SKM-1 treated with dmso at 0.1 percent for 144 hours (cell line): ENCODE results near the gene RASAL1.
"Not testable (repeated sequence)": the region's sequence is repeated elsewhere in the genome, so short reads cannot be mapped to it uniquely, and the experiment has no call there.

Experiments used
- DNase-seq: peaks from one replicate; lab custom pipeline; 2025; ENCODE audit not compliant: unreplicated experiment; lab: John Stamatoyannopoulos, UW

Gene RASAL1

DNA sequence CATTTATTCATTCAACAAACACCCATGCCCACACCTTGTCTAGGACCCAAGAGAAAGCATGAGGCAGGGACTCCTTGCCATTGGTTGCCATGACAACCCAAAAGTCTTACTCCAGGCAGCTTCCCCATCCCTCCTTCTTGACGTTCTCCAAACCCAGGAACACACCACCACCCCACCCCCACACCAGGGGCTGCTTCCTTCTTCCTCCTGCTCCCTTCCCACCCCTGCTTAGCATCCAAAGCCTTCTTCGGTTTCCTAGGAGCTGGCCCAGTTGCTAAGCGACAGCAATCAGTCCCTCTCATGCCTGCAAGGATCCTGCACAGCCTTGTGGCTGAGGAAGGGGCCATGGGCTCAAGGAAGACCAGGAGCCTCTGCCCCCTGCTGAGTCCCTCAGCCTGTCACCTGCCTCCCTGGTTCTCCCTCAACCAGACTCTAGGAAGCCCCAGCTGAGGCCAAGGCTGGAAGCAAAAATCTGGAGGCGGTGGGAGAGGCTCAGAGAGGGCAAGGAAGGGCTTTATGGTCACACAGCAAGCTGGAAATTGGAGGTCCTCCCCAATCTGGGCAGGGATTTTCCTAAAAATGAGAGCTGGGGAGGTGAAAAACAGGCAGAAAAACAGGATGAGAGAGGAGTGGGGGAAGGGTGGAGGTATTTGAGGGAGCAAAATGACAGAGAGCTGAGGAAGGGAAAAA is 15.4 kb downstream of the RASAL1 start:
- no peak for DNase-seq

DNA sequence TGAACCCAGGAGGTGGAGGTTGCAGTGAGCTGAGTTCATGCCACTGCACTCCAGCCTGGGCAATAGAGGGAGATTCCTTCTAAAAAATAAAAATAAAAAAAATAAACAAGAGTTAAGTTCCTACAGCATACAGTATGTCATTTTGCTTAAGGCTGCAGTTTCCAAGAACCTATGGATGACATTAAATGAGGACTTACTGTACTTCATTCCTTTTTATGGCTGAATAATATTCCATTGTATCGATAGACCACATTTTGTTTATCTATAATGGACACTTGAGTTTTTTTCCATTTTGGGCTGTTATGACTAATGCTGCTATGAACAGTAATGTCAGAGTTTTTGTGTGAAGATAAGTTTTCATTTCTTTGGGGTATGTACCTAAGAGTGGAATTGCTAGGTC is 17.4 kb downstream of the RASAL1 start:
- DNase-seq: no peak

DNA sequence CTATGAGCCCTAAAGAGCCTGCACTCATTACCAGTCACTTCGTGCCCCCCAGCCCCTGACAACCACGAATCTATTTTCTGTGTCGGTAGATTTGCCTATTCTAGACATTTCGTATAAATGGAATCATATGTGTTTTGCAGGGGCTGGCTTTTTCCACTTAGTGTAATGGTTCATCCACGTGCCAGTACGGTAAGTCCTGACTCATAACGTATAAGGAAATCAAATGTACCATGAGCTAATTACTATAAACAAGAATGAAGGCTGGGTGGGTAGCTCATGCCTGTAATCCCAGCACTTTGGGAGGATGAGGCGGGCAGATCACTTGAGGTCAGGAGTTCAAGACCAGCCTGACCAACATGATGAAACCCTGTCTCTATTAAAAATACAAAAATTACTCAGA is 17.9 kb downstream of the RASAL1 start:
- not testable (repeated sequence) for DNase-seq

- DNase-seq: no peak
Measured at GRCh38 chr12:113116875-113117274, 18.7 kb downstream of the RASAL1 start.

- no peak for DNase-seq
Measured at GRCh38 chr12:113115455-113116126, 20.0 kb downstream of the RASAL1 start.

GRCh38 chr12:113114447-113115178 is 20.9 kb downstream of the RASAL1 start:
- no peak for DNase-seq

DNA sequence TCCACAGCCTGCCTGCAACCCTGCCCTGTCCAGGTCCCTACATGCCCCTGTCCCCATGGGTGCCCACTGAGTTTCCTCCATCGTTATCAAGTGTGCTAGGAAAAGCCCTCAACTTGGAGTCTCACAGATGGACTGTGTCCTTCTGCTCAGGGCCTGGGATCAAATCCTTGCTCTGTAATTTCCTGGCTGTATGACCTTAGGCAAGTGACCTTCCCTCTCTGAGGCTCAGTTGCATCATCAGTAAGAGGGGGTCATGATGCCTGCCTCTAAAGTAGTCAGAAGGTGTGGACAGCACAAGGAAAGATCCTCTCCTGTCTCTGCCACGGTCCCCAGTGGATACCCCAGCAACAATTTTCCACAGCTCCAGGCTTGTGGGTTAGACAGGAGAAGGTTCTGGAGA is 22.2 kb downstream of the RASAL1 start:
- DNase-seq: no peak

- no peak for DNase-seq
Measured at GRCh38 chr12:113112043-113112899, 23.3 kb downstream of the RASAL1 start.

DNA sequence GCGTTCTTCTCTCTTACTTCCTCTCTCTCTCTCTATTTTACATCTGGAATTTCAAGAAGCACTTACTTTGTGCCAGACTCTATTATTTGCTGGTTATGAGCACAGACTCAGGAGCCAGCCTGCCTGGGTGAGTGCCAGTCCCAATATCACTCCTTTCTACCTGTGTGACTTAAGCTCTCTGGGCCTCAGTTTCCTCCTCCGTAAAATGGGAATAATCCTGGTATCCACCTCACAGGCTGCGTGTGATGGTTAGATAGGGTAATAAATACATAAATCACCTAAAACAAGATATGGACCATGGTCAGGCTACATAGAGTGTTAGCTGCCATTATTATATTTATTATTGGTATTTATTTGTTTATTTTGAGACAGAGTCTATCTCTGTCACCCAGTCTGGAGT is 24.3 kb downstream of the RASAL1 start:
- no peak for DNase-seq

DNA sequence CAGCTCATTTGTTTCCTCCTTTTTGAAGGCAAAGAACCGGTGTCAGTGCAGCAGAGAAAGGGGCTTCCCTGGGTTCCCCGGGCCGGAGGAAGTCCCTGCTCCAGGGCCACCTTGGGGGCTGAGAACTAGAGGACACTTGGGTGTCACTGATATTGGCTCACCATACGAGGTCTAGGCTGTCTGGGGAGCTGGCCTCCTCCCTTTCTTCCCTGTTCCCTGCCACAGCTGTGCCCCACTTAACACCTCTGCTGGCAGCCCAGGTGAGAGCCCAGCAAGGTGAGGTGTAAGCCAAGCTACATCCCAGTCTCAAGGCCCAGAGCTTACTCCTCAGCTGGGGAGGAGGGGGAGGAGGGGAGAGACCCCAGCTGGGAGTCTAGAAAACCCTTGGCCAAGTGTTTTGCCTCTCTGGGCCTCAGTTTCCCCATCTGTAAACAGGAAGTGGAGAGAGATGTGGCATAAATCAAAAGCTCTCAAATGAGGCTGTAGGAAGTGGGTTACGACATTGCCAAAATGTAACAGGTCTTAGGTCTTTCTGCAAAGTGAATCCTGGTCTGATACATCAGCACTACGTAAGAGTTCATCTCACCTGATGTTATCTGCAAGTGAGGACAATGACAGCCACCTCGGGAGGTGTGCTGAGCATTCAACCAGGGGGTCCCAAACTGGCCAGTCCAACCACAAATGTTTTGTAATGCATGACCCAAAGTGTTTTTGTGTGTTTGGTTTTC is 25.5 kb downstream of the RASAL1 start:
- DNase-seq: no peak

- no peak for DNase-seq
Measured at GRCh38 chr12:113109360-113109759, 26.2 kb downstream of the RASAL1 start.

DNA sequence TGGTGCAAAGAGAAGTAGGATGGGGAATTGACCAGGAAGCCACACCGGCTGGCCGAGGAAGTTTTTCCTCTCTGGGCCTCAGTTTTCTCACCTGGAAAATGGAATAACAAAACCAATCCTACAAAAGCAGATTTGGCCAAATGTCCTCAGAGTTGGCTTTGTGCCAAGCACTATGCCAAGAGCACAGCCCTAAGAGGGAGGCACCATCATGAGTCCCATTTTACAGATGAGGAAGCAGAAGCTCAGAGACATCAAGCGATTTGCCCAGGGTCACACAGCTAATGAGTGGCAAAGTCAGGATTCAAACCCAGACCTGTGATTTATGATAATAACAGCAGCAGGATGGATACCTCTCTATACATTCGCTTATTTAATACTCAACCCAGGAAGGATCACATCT is 27.3 kb downstream of the RASAL1 start:
- DNase-seq: no peak

- no peak for DNase-seq
Measured at GRCh38 chr12:113106361-113106760, 29.2 kb downstream of the RASAL1 start.

DNA sequence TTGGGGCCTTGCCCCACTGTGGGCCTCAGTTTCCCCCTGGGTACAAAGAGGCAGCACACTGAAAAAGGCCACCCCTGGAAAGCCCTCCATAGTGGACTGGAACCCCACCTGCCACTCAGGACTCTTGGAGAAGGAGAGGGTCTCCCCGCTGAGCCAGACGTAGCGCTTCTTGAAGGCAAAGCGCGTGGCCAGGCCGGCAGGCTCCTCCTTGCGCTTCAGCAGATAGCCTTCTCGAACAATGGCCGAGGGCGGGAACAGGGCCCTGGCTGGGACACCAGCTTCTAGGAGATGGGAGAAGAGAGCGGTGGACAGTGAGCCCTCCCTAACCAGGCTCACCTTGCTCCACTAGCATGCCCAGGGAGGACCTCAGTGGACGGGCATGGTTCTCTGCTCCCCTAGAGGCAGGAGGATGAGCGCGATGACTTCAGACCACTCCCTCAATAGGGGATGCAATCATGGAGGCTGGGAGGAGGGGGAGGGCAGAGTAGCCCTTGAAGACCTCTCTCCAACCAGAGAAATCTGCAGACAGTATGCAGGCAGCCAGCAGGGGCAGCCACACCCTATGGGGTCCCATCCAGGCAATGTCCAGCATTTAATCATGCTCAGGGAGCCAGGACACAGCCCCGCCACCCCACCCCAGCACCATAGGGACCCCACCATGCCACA is 29.8 kb downstream of the RASAL1 start:
- DNase-seq: no peak

DNA sequence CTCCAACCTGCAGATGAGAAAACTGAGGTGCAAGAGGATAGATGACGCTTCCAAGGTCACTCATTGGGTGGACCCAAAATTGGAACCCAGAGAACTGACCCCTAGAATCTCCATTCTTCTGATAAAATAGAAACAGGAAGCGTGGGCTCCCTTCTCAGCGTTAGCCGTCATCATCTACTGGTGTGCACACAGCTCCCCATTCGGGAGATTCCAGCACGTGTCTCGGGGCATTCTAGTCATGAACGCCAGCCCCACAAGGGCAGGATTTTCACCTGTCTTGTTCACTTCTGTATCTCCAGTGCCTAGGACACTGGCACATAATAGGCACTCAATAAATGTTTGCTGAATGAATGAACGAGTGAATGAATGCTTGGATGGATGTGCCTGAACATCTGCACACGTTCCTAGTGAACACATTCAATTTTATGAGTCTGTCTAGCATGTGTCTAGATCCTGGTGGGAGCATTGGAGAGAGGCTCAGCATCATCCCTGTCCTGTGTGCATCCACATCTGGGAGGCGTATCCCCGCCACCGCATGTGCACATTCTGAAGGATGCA is 30.5 kb downstream of the RASAL1 start:
- DNase-seq: no peak

- DNase-seq: no peak
Measured at GRCh38 chr12:113103756-113104450, 31.7 kb downstream of the RASAL1 start.

DNA sequence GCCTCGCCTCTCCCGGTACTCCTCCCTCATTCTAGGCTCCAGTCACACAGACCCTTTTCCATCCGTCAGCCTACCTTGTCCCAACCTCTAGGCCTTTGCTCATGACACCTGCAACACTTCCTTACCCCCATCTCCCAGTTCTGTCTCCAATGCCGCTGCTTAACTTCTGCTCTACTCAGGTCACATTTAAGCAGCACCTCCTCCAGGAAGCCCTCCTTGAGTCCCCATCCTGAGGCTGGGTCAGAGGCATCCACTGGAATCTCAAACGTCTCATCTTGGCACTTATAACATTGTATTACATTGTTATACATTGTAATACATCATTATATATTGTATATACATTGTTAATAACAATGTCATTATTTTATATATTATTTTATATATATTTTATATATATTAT is 32.8 kb downstream of the RASAL1 start:
- no peak for DNase-seq

GRCh38 chr12:113101751-113102150 is 33.8 kb downstream of the RASAL1 start:
- no peak for DNase-seq

GRCh38 chr12:113099764-113100163 is 35.8 kb downstream of the RASAL1 start:
- DNase-seq: no peak
